SK-N-MC (cell line): ENCODE results near the gene CROCC.

Source experiments
- EZH2 ChIP-seq: fragments of 200-600 bp; sonication (generic); IDR thresholded peaks from one replicate; pipeline ENCODE4 v1.6.1; 2017; ENCODE audit warnings: antibody characterized with exemption
- POLR2AphosphoS5 ChIP-seq: IDR thresholded peaks from 2 replicates; pipeline ENCODE4 v1.6.1; 2012; ENCODE audit warnings: mild to moderate bottlenecking, low read depth, low read length, borderline replicate concordance

GRCh38 chr1:16926491-16927073 lies 4.9 kb downstream of the CROCC start:
- TF ChIP-seq POLR2AphosphoS5 (no peak), EZH2 (no peak)
